Ishikawa (cell line): ENCODE measurements around the gene DENND1C.

ENCODE experiments used
- CEBPB ChIP-seq: IDR thresholded peaks from 2 replicates; pipeline ENCODE4 v1.6.1; 2012
- CREB1 ChIP-seq: IDR thresholded peaks from 2 replicates; pipeline ENCODE4 v1.6.1; 2012; ENCODE audit warnings: low read depth
- EGR1 ChIP-seq: IDR thresholded peaks from 2 replicates; pipeline ENCODE4 v1.6.1; 2012
- EP300 ChIP-seq: IDR thresholded peaks from 2 replicates; pipeline ENCODE4 v1.6.1; 2012; ENCODE audit warnings: borderline replicate concordance
- FOXM1 ChIP-seq: IDR thresholded peaks from 2 replicates; pipeline ENCODE4 v1.6.1; 2012; ENCODE audit warnings: low read depth, borderline replicate concordance
- NFIC ChIP-seq: IDR thresholded peaks from 2 replicates; pipeline ENCODE4 v1.6.1; 2012
- RAD21 ChIP-seq: IDR thresholded peaks from 2 replicates; pipeline ENCODE4 v1.6.1; 2012; ENCODE audit warnings: low read depth
- TAF1 ChIP-seq: IDR thresholded peaks from 2 replicates; pipeline ENCODE4 v1.6.1; 2012; ENCODE audit warnings: low read depth, mild to moderate bottlenecking
- TCF12 ChIP-seq: IDR thresholded peaks from 2 replicates; pipeline ENCODE4 v1.6.1; 2012; ENCODE audit warnings: low read depth
- TEAD4 ChIP-seq: IDR thresholded peaks from 2 replicates; pipeline ENCODE4 v1.6.1; 2012
- USF1 ChIP-seq: IDR thresholded peaks from 2 replicates; pipeline ENCODE4 v1.6.1; 2012
- YY1 ChIP-seq: IDR thresholded peaks from 2 replicates; pipeline ENCODE4 v1.6.1; 2012; ENCODE audit warnings: low read depth
- ZBTB7A ChIP-seq: IDR thresholded peaks from 2 replicates; pipeline ENCODE4 v1.6.1; 2012; ENCODE audit warnings: low read depth
- TF ChIP-seq, protein P1 (sequence below): IDR thresholded peaks from 2 replicates; pipeline ENCODE4 v1.6.1; 2012; ENCODE audit warnings: low read depth, mild to moderate bottlenecking
- TF ChIP-seq, protein P2 (sequence below): IDR thresholded peaks from 2 replicates; pipeline ENCODE4 v1.6.1; 2012

Gene DENND1C

GRCh38 chr19:6481541-6482342 is at the start of gene DENND1C:
TSS of gene DENND1C (minus strand) at chr19:6481787. CDS start at chr19:6481695, 92 bp downstream.
- peak; percentile 47 for TF ChIP-seq RAD21
- TF ChIP-seq FOXM1: no peak

GRCh38 chr19:6530386-6531162 is 49.0 kb upstream of the DENND1C start, which contains the start of gene TNFSF9:
TSS of gene TNFSF9 (plus strand) at chr19:6531026. CDS start at chr19:6531037, 11 bp downstream.
- TF ChIP-seq NFIC: no peak
- TF ChIP-seq, protein P1, sequence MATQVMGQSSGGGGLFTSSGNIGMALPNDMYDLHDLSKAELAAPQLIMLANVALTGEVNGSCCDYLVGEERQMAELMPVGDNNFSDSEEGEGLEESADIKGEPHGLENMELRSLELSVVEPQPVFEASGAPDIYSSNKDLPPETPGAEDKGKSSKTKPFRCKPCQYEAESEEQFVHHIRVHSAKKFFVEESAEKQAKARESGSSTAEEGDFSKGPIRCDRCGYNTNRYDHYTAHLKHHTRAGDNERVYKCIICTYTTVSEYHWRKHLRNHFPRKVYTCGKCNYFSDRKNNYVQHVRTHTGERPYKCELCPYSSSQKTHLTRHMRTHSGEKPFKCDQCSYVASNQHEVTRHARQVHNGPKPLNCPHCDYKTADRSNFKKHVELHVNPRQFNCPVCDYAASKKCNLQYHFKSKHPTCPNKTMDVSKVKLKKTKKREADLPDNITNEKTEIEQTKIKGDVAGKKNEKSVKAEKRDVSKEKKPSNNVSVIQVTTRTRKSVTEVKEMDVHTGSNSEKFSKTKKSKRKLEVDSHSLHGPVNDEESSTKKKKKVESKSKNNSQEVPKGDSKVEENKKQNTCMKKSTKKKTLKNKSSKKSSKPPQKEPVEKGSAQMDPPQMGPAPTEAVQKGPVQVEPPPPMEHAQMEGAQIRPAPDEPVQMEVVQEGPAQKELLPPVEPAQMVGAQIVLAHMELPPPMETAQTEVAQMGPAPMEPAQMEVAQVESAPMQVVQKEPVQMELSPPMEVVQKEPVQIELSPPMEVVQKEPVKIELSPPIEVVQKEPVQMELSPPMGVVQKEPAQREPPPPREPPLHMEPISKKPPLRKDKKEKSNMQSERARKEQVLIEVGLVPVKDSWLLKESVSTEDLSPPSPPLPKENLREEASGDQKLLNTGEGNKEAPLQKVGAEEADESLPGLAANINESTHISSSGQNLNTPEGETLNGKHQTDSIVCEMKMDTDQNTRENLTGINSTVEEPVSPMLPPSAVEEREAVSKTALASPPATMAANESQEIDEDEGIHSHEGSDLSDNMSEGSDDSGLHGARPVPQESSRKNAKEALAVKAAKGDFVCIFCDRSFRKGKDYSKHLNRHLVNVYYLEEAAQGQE: no peak
- TF ChIP-seq YY1: no peak
- TF ChIP-seq FOXM1: no peak
- TF ChIP-seq USF1: peak; percentile 49
- TF ChIP-seq TEAD4: peak; percentile 18
- no peak for TF ChIP-seq EGR1
- TF ChIP-seq RAD21: no peak
- TF ChIP-seq, protein P2, sequence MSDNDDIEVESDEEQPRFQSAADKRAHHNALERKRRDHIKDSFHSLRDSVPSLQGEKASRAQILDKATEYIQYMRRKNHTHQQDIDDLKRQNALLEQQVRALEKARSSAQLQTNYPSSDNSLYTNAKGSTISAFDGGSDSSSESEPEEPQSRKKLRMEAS: peak; percentile 56
- TF ChIP-seq ZBTB7A: no peak
- no peak for TF ChIP-seq CEBPB
- TF ChIP-seq EP300: no peak
- no peak for TF ChIP-seq TCF12
- TF ChIP-seq TAF1: peak; percentile 60
- no peak for TF ChIP-seq CREB1

- TF ChIP-seq ZBTB7A (no peak), USF1 (no peak), YY1 (no peak), RAD21 (no peak), TEAD4 (no peak), CREB1 (no peak), EGR1 (no peak), FOXM1 (no peak), TAF1 (no peak), NFIC (no peak), TCF12 (no peak), EP300 (no peak), CEBPB (no peak)
- TF ChIP-seq, protein P1: no peak
- TF ChIP-seq, protein P2: no peak
Observed at GRCh38 chr19:6529937-6530385, 48.4 kb upstream of the DENND1C start.

GRCh38 chr19:6529351-6529750 is 47.8 kb upstream of the DENND1C start:
- TF ChIP-seq, protein P2: no peak
- TF ChIP-seq USF1 (no peak), EP300 (no peak), EGR1 (no peak), TAF1 (no peak), ZBTB7A (no peak), NFIC (no peak), YY1 (no peak), RAD21 (no peak), TCF12 (no peak), CEBPB (no peak), TEAD4 (no peak), FOXM1 (no peak)
- TF ChIP-seq, protein P1: no peak
